Activated CD4-positive, alpha-beta T cell treated with anti-CD3 and anti-CD28 coated beads, Interleukin-2, amount 10 ng/mL, durations not matched to agents 24 days and 14 days (primary cell): Measurements from ENCODE around the gene GCNT2. TPM values are rescaled to one million over a fixed set of nuclear protein-coding genes. Genes with fewer than 3 reads are reported as not detected.
"Not testable (repeated sequence)": the region's sequence is repeated elsewhere in the genome, so short reads cannot be mapped to it uniquely, and the experiment has no call there.

ENCODE experiments used
- DNase-seq: peaks from one replicate; pipeline ENCODE4 v3.0.0; 2022
- H3K27ac Mint-ChIP-seq: one replicate; pipeline ENCODE4 v1.8.0; 2022; ENCODE audit warnings: mild to moderate bottlenecking, mixed read lengths
- H3K27me3 Mint-ChIP-seq: one replicate; pipeline ENCODE4 v1.8.0; 2022; ENCODE audit warnings: mixed read lengths
- H3K36me3 Mint-ChIP-seq: one replicate; pipeline ENCODE4 v1.8.0; 2022; ENCODE audit warnings: low read depth, mild to moderate bottlenecking, mixed read lengths
- H3K4me1 Mint-ChIP-seq: one replicate; pipeline ENCODE4 v1.8.0; 2021; ENCODE audit warnings: mixed read lengths
- H3K4me3 Mint-ChIP-seq: one replicate; pipeline ENCODE4 v1.8.0; 2022; ENCODE audit warnings: mild to moderate bottlenecking, moderate library complexity, mixed read lengths
- H3K9me3 Mint-ChIP-seq: one replicate; pipeline ENCODE4 v1.8.0; 2021; ENCODE audit warnings: mixed read lengths
- intact Hi-C: fragments of 100-400 bp; cut with micrococcal nuclease; formaldehyde crosslinking; loops from one replicate; pipeline ENCODE4 v1.15.1; 2023
- total RNA-seq: library from RNA; stranded (reverse); gene quantifications from 2 replicates; pipeline ENCODE4 v1.2.3, GENCODE V29; 2022

The GCNT2 gene
- total RNA-seq, 1 donor from 2014 or later = 2.5 TPM

GRCh38 chr6:10662742-10663141, 141.6 kb downstream of the GCNT2 start:
- Mint-ChIP-seq H3K9me3 (peaks cover 19% of the 10 kb centered on the region), H3K27ac (no peak overlapping the region), H3K36me3 (no peaks in the 10 kb centered on the region), H3K27me3 (peaks cover 27% of the 10 kb centered on the region), H3K4me1 (peaks cover 4% of the 10 kb centered on the region), H3K4me3 (no peak overlapping the region)
- no peak for DNase-seq
- intact Hi-C loops = no loop called here

- intact Hi-C loops, H3K27ac Mint-ChIP-seq: not testable (repeated sequence)
Observed at GRCh38 chr6:10665595-10665994, 144.4 kb downstream of the GCNT2 start.

GRCh38 chr6:10668126-10668917, 147.2 kb downstream of the GCNT2 start:
- Mint-ChIP-seq H3K9me3 (peaks cover 16% of the 10 kb centered on the region), H3K27ac (no peak overlapping the region), H3K4me3 (no peak overlapping the region), H3K36me3 (no peaks in the 10 kb centered on the region), H3K27me3 (peaks cover 31% of the 10 kb centered on the region), H3K4me1 (peaks cover 2% of the 10 kb centered on the region)
- intact Hi-C loops = no loop called here
- no peak for DNase-seq

More at GRCh38 chr6:10665595-10665994, 144.4 kb downstream of the GCNT2 start:
- DNase-seq, H3K36me3 Mint-ChIP-seq, H3K4me3 Mint-ChIP-seq, H3K4me1 Mint-ChIP-seq: not testable (repeated sequence)
- Mint-ChIP-seq H3K27me3 (peaks cover 25% of the 10 kb centered on the region), H3K9me3 (peaks cover 19% of the 10 kb centered on the region)

GRCh38 chr6:10676403-10676802, 155.3 kb downstream of the GCNT2 start:
- no peak for DNase-seq
- H3K27ac Mint-ChIP-seq = no peak overlapping the region
- intact Hi-C loops = no loop called here
- no peak overlapping the region for H3K4me3 Mint-ChIP-seq
- H3K9me3 Mint-ChIP-seq = peaks cover 13% of the 10 kb centered on the region
- no peaks in the 10 kb centered on the region for H3K36me3 Mint-ChIP-seq
- H3K27me3 Mint-ChIP-seq = peaks cover 10% of the 10 kb centered on the region
- no peaks in the 10 kb centered on the region for H3K4me1 Mint-ChIP-seq

- H3K27ac Mint-ChIP-seq = no peak overlapping the region
- peaks cover 10% of the 10 kb centered on the region for H3K4me1 Mint-ChIP-seq
- DNase-seq = no peak
- intact Hi-C loops = no loop called here
- peaks cover 4% of the 10 kb centered on the region for H3K27me3 Mint-ChIP-seq
- H3K4me3 Mint-ChIP-seq = no peak overlapping the region
- H3K9me3 Mint-ChIP-seq = peaks cover 13% of the 10 kb centered on the region
- H3K36me3 Mint-ChIP-seq = no peaks in the 10 kb centered on the region
Observed at GRCh38 chr6:10678456-10678855, 157.3 kb downstream of the GCNT2 start.

Other genes with a start within 250 kb of the GCNT2 start
- not detected in 2 replicates for gene TFAP2A, start 106.3 kb upstream of the GCNT2 start, total RNA-seq
- gene C6orf52, start 173.3 kb downstream of the GCNT2 start, total RNA-seq = 2.2 and 3.0 TPM in 2 replicates
- gene PAK1IP1, start 173.6 kb downstream of the GCNT2 start, total RNA-seq = 39.1 TPM in 2 replicates
- gene TMEM14C, start 201.7 kb downstream of the GCNT2 start, total RNA-seq = 65.0 and 67.7 TPM in 2 replicates
- 94.0 and 98.0 TPM in 2 replicates for gene TMEM14B, start 226.5 kb downstream of the GCNT2 start, total RNA-seq